Activated CD4-positive, alpha-beta T cell treated with anti-CD3 and anti-CD28 coated beads, Interleukin-2, Interleukin-4, amounts not matched to agents 100 ng/mL and 50 ng/mL, durations not matched to agents 16 hours and 8 hours (primary cell): ENCODE results near the gene STRIP2.
"Not testable (repeated sequence)": the region's sequence is repeated elsewhere in the genome, so short reads cannot be mapped to it uniquely, and the experiment has no call there.

ENCODE experiments used
- DNase-seq: peaks from one replicate; pipeline ENCODE4 v3.0.0-alpha.2; 2020; ENCODE audit warnings: low spot score

Gene STRIP2

GRCh38 chr7:129494041-129494440 is 59.8 kb downstream of the STRIP2 start:
- DNase-seq, result peak; percentile 64

GRCh38 chr7:129495987-129496386 is 61.8 kb downstream of the STRIP2 start:
- peak; percentile 62 for DNase-seq

- no peak for DNase-seq
Measured at GRCh38 chr7:129496653-129497052, 62.4 kb downstream of the STRIP2 start.

- DNase-seq, result no peak
Measured at GRCh38 chr7:129497156-129497555, 62.9 kb downstream of the STRIP2 start.

GRCh38 chr7:129498021-129498420 is 63.8 kb downstream of the STRIP2 start:
- DNase-seq, result no peak

GRCh38 chr7:129499999-129500398 is 65.8 kb downstream of the STRIP2 start:
- DNase-seq, result peak; percentile 41

GRCh38 chr7:129501760-129502707 is 67.8 kb downstream of the STRIP2 start, which contains the start of gene SMKR1:
Gene SMKR1 (plus strand): TSS chr7:129502531. CDS start chr7:129502825, 294 bp downstream.
- peak; percentile 87 for DNase-seq

- no peak for DNase-seq
Measured at GRCh38 chr7:129502708-129503685, 68.8 kb downstream of the STRIP2 start.

- DNase-seq, result no peak
Measured at GRCh38 chr7:129503725-129504124, 69.5 kb downstream of the STRIP2 start.

- no peak for DNase-seq
Measured at GRCh38 chr7:129512192-129512591, 78.0 kb downstream of the STRIP2 start.

- DNase-seq, result no peak
Measured at GRCh38 chr7:129513546-129513945, 79.3 kb downstream of the STRIP2 start.

- no peak for DNase-seq
Measured at GRCh38 chr7:129514683-129515082, 80.5 kb downstream of the STRIP2 start.

- no peak for DNase-seq
Measured at GRCh38 chr7:129515381-129515780, 81.1 kb downstream of the STRIP2 start.

- DNase-seq, result no peak
Measured at GRCh38 chr7:129517931-129518330, 83.7 kb downstream of the STRIP2 start.

- no peak for DNase-seq
Measured at GRCh38 chr7:129519464-129519863, 85.2 kb downstream of the STRIP2 start.

GRCh38 chr7:129522088-129522970 is 88.1 kb downstream of the STRIP2 start:
- no peak for DNase-seq

GRCh38 chr7:129522971-129523340 is 88.7 kb downstream of the STRIP2 start:
- DNase-seq, result no peak

- DNase-seq, result no peak
Measured at GRCh38 chr7:129523924-129524323, 89.7 kb downstream of the STRIP2 start.

- not testable (repeated sequence) for DNase-seq
Measured at GRCh38 chr7:129524405-129524804, 90.2 kb downstream of the STRIP2 start.

- DNase-seq, result no peak
Measured at GRCh38 chr7:129525225-129525862, 91.1 kb downstream of the STRIP2 start.

- no peak for DNase-seq
Measured at GRCh38 chr7:129529643-129530042, 95.4 kb downstream of the STRIP2 start.
